ENCODE measurements around the gene KHDC3L.
"Not testable (repeated sequence)": the region's sequence is repeated elsewhere in the genome, so short reads cannot be mapped to it uniquely, and the experiment has no call there.

Gene KHDC3L

DNA sequence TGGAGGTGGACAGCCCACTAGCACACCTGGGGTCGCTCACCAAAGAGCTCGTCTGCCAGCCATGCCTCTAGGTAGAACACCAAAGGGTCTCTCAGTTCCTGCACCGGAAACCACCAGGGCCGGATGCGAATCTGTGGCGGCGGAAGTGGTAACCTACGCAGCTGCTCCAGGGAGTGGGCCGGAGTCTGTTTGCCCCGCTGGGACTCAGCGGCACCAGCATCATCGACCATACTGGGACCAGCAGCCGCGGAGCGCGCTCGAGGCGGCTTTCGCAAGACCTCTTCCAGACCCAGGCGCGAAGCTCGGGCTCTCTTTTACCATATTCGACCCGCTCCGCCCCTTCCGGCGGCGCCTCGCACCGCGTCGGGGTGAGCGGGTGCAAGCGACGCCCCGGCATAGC lies 7.1 kb downstream of the KHDC3L start, which contains the start of gene OOEP:
TSS of gene OOEP (minus strand) at position 335 of the 400 bp plus-strand sequence. CDS start at position 230, 105 bp downstream.
- DNase-seq (ENCODE audit: low read depth in 2 of 2, low spot score in 1 of 2), result no peak

DNA sequence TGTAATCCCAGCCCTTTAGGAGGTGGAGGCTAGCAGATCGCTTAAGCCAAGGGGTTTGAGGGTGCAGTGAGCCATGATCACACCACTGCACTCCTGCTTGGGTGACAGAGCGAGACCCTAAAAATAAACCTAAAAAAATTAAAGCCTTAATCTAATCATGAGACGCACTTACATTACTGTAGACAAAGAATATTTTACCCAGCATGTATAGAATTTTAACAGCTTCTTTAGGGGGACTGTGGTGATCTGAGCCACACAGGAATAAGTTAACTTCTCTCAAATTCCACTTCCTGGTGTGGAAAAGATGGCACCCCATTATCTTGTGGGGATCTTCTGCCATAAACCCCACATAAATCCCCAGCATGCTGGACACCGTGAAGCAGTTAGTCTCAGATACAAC lies 9.5 kb downstream of the KHDC3L start:
- DNase-seq (ENCODE audit: low read depth in 2 of 2, low spot score in 1 of 2), result no peak

GRCh38 chr6:73372516-73372915 lies 10.1 kb downstream of the KHDC3L start:
- DNase-seq (ENCODE audit: low read depth in 2 of 2, low spot score in 1 of 2), result no peak

DNA sequence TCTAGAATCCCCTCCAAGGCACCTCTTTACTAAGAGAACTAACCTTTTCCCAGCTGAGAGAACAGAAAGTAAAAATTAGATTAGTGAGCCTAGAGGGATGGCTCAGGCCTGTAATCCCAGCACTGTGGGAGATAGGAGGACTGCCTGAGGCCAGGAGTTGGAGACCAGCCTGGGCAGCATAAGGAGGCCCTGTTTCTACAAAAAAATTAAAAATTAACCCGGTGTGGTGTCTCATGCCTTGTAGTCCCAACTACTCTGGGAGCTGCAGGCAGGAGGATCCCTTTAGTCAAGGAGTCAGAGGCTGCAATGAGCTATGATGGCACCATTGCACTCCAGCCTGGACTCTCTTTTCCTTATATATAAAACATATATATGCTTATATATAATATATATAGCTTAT lies 12.8 kb downstream of the KHDC3L start:
- DNase-seq (ENCODE audit: low read depth in 2 of 2, low spot score in 1 of 2), result no peak

DNA sequence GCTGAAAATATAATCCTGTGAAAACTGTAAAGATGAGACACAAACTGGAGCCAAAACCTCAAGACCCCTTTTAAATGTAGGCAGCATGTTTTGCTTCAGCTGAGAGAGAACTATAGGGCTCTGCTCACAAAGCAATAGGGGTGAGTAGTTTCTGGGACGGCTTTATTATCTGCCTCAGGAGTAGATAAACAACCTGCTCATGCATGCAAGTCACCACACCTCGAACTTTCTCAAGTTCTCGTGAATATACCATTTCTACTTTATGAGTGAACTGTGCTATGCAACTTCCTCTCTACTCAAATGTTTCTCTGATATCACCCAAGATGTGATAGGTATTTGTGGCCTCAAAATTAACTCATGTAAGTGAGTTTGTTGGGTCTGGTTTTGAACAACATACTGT lies 14.8 kb downstream of the KHDC3L start:
- no peak for DNase-seq (ENCODE audit: low read depth in 2 of 2, low spot score in 1 of 2)

DNA sequence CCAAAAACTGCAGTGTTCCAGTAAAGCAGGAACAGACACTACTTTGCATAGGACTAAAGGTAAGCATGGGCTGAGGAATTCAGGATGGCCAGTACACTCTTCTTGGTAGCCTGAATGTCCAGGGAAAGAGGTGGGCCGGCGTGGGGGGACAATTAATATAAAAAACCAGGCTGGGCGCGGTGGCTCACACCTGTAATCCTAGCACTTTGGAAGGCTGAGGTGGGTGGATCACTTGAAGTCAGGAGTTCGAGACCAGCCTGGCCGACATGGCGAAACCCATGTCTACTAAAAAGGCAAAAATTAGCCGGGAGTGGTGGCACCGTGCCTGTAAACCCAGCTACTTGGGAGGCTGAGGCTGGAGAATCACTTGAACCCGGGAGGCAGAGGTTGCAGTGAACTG lies 19.1 kb downstream of the KHDC3L start:
- not testable (repeated sequence) for DNase-seq (ENCODE audit: low read depth in 2 of 2, low spot score in 1 of 2)

- DNase-seq (ENCODE audit: low read depth in 2 of 2, low spot score in 1 of 2), result no peak
Observed at GRCh38 chr6:73382462-73383113, 20.1 kb downstream of the KHDC3L start.

GRCh38 chr6:73388433-73388799 lies 26.0 kb downstream of the KHDC3L start:
- DNase-seq (ENCODE audit: low read depth in 2 of 2, low spot score in 1 of 2), result no peak

DNA sequence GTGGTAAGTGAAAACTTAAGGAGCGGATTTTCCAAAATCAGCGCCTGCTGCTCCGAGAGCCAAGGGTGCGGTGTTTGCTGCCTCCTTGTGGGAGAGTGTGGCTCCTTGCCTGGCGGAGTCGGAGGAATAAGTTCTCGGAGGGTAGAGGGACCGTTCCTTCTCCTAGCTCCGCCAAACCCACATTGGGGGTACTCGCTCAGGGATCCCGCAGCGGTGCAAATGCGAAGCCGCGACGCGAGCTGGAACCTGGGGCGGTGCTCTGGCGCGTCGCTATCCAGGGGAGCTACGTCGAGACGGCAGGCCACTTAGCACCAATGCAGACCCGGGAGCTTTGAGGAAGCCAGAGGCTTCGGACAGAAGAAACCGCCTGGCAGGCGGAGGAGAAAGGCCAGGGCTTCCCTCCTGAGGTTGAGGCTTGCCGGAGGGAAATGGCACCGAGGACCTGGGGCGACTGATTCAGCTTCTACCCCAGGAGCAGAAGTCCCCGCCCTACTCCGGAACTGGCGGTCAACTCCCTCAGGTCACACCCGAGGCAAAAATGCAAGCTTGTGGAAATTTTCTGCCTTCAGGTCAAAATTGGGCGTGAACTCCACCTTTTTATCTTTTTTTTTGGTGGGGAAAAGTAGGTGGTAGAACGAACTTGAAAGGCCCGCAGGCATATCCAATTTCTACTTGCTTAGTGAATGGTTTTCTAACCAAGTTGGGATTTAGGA lies 26.5 kb downstream of the KHDC3L start:
- peak; percentile 18 to 38 for DNase-seq (ENCODE audit: low read depth in 2 of 2, low spot score in 1 of 2)

- DNase-seq (ENCODE audit: low read depth in 2 of 2, low spot score in 1 of 2), result no peak
Observed at GRCh38 chr6:73389854-73390253, 27.4 kb downstream of the KHDC3L start.

DNA sequence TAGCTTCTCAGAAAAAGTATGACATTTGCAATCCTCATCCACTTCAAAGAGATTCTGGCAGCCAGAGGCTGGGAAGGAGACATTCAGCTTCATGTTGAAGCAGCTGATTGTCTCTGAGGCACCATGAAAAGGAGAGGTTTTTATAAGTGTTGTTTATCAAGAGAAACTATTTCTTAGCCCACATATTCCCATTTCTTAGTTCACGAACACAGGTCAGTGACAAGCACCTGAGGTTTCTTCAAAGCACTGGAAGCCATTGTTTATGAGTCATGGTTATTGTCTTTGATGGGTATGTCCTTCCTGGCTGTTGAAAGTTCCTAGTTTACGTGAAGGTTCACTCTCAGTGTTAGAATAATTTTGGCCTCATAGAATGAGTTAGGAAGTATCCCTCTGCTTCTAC lies 29.2 kb downstream of the KHDC3L start:
- DNase-seq (ENCODE audit: low read depth in 2 of 2, low spot score in 1 of 2), result no peak

DNA sequence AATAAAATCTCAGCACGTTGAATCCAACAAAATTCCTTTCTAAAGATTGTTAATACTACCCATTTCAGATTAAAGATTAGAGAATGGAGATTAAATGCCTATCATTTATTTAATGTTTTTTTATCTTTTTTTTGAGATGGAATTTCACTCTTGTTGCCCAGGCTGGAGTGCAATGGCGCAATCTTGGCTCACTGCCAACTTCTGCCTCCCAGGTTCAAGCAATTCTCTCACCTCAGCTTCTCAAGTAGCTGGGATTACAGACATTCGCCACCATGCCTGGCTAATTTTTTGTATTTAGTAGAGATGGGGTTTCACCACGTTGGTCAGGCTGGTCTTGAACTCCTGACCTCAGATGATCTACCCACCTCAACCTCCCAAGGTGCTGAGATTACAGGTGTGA lies 29.7 kb downstream of the KHDC3L start:
- not testable (repeated sequence) for DNase-seq (ENCODE audit: low read depth in 2 of 2, low spot score in 1 of 2)

- DNase-seq (ENCODE audit: low read depth in 2 of 2, low spot score in 1 of 2), result no peak
Observed at GRCh38 chr6:73393278-73393677, 30.8 kb downstream of the KHDC3L start.

DNA sequence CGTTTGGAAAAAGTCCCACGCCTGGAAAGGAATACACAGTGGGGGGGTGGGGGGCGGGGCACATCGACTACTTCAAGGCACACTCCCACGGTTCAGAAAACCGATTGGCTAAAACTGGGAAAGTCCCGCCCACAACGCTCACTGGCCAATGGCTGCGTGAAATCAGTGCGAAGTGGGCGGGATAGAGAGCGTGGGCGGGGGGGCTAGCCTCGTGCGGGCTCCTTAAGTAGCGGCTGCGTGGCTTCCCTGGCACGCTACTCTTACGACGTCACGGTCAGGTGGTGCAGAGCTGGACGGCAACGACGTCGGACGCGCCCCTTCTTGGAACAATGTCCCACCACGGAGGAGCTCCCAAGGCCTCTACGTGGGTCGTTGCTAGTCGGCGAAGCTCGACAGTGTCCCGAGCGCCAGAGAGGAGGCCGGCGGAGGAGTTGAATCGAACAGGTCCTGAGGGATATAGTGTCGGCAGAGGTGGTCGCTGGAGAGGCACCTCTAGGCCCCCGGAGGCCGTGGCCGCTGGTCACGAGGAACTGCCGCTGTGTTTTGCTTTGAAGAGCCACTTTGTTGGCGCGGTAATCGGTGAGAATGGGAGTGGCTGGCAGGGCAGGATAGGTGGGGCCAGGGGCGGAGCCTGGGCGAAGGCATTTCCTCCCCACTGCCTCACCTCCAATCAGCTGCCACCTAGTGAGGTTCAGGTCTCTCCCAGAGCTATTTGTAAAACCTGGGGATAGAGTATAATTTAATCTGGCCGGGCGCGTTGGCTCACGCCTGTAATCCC lies 32.3 kb downstream of the KHDC3L start, which contains the start of gene DDX43:
TSS of gene DDX43 (plus strand) at position 252 of the 778 bp plus-strand sequence. CDS start at position 330, 78 bp downstream.
- DNase-seq (ENCODE audit: low read depth in 2 of 2, low spot score in 1 of 2), result peak in 1 of 2 donors; percentile 10

DNA sequence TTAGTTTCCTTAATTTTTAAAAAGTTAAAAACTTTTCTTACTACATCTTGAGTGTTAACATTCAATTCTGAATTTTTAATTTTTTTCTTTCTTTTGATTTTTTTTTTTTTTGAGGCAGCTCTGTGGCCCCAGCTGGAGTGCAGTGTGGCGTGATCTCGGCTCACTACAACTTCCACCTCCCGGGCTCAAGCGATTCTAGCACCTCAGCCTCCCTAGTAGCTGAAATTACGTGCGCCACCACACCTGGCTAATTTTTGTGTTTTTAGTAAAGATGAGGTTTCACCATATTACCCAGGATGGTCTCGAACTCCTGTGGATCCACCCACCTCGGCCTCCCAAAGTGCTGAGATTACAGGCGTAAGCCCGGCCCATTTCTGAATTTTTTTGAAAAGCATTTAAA lies 33.4 kb downstream of the KHDC3L start:
- DNase-seq (ENCODE audit: low read depth in 2 of 2, low spot score in 1 of 2), result no peak

GRCh38 chr6:73400656-73401055 lies 38.2 kb downstream of the KHDC3L start:
- no peak for DNase-seq (ENCODE audit: low read depth in 2 of 2, low spot score in 1 of 2)

GRCh38 chr6:73409395-73409794 lies 46.9 kb downstream of the KHDC3L start:
- DNase-seq (ENCODE audit: low read depth in 2 of 2, low spot score in 1 of 2), result no peak

DNA sequence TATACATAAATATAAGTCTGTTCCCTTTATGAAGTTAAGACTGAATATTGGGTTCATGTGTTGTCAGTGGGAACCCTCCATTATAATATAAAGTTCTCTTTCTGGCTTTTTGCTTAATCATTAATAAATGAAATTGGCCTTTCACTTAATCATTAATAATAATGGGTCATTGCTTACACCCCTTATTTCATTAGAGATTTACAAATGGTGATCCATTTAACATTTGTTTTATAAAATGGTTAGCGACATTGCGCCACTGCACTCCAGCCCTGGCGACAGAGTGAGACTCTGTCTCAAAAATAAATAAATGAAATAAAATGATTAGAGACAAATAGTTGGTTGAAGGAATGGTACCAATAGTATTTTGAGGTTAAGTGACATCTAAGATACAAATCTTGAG lies 50.6 kb downstream of the KHDC3L start:
- DNase-seq (ENCODE audit: low read depth in 2 of 2, low spot score in 1 of 2), result no peak

All from stimulated activated CD8-positive, alpha-beta memory T cell treated with anti-CD3 and anti-CD28 coated beads, Interleukin-4, amount 100 ng/mL, for 1 hour (primary cell).